MM.1S (cell line): Measurements from ENCODE around the gene MTHFD1L.

ENCODE experiments used
- CTCF ChIP-seq: fragments of 300-600 bp; sonication (generic); IDR thresholded peaks from 2 replicates; pipeline ENCODE4 v1.5.1; 2016; ENCODE audit warnings: antibody characterized with exemption, low read length, mixed read lengths
- EZH2 ChIP-seq: fragments of 300-600 bp; sonication (generic); optimal IDR thresholded peaks from 2 replicates; pipeline ENCODE3; 2017; ENCODE audit warnings: low read depth, mild to moderate bottlenecking, antibody characterized with exemption, low read length, mixed read lengths
- EZH2phosphoT487 ChIP-seq: fragments of 300-600 bp; sonication (generic); IDR thresholded peaks from 2 replicates; pipeline ENCODE4 v1.6.1; 2018; ENCODE audit warnings: antibody characterized with exemption, low read length

- TF ChIP-seq CTCF (no peak), EZH2 (no peak), EZH2phosphoT487 (no peak)
Observed at GRCh38 chr6:150902142-150902776, 36.8 kb downstream of the MTHFD1L start.
